ENCODE results near the gene DNAH2.

GRCh38 chr17:7714721-7715594, 2.6 kb upstream of the DNAH2 start:
- TF ChIP-seq CTCF (IDR thresholded peaks at IDR 0.05) (no peak), POLR2A (IDR thresholded peaks at IDR 0.05) (no peak)

Data from upper lobe of left lung (tissue), 4 donors.